C4-2B (cell line): Measurements from ENCODE around the gene TUBA1A.

Experiments
- H3K27ac ChIP-seq: fragments of 450-650 bp; 2 replicates; pipeline ENCODE4 v1.5.1; 2017
- ZFX ChIP-seq: fragments of 450-650 bp; IDR thresholded peaks from 2 replicates; pipeline ENCODE4 v1.6.1; 2017
- TF ChIP-seq, protein P1 (sequence below): fragments of 450-650 bp; conservative IDR thresholded peaks from 2 replicates; pipeline ENCODE4 v1.5.1; 2017; ENCODE audit warnings: mild to moderate bottlenecking

The TUBA1A gene

GRCh38 chr12:49160399-49160798, 28.5 kb downstream of the TUBA1A start:
- TF ChIP-seq, protein P1, sequence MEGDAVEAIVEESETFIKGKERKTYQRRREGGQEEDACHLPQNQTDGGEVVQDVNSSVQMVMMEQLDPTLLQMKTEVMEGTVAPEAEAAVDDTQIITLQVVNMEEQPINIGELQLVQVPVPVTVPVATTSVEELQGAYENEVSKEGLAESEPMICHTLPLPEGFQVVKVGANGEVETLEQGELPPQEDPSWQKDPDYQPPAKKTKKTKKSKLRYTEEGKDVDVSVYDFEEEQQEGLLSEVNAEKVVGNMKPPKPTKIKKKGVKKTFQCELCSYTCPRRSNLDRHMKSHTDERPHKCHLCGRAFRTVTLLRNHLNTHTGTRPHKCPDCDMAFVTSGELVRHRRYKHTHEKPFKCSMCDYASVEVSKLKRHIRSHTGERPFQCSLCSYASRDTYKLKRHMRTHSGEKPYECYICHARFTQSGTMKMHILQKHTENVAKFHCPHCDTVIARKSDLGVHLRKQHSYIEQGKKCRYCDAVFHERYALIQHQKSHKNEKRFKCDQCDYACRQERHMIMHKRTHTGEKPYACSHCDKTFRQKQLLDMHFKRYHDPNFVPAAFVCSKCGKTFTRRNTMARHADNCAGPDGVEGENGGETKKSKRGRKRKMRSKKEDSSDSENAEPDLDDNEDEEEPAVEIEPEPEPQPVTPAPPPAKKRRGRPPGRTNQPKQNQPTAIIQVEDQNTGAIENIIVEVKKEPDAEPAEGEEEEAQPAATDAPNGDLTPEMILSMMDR: no peak
- no peak for TF ChIP-seq ZFX
- no peak overlapping the region for H3K27ac ChIP-seq

- H3K27ac ChIP-seq: no peak overlapping the region
- no peak for TF ChIP-seq ZFX
- TF ChIP-seq, protein P1: no peak
Measured at GRCh38 chr12:49154221-49154620, 34.7 kb downstream of the TUBA1A start.

DNA sequence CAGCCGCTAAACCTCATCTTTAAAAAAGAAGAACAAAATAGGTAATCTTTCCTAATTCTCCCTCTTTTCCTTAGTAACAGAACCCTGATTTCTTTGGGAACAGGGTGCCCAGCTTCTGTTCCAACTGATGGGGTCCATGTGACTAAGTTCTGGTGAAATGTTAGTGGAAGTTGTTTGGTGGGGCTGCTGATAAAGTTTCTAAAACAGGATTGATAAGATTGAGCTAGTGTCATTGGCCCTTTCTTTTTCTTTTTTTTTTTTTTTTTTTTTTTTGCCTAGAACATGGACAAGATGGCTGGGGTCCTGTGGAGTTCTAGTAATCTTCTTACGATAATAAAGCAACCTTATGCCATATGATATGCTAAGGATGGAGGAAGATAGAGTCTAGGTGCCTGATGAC, 41.5 kb downstream of the TUBA1A start:
- TF ChIP-seq, protein P1: no peak
- no peak for TF ChIP-seq ZFX
- no peak overlapping the region for H3K27ac ChIP-seq

DNA sequence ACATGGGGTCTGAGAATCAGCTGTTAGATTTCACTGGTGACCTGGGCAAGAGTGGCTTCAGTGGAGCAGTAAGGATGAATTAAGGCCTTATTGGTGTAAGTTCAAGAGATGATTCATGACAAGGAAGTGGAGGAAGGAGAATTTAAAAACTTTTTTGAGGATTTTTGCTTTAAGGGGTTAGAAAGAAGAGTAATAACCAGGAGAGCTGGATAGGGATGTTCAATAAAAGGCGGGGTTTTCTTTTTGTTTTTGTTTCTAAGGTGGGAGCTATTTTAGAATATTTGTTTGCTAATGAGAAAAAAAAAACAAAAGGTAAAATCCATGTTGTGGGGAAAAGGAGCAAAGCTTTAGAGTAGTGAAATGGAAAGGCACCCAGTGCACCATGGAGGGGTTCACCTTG, 42.5 kb downstream of the TUBA1A start:
- H3K27ac ChIP-seq: no peak overlapping the region
- no peak for TF ChIP-seq ZFX
- TF ChIP-seq, protein P1: no peak

- no peak for TF ChIP-seq ZFX
- TF ChIP-seq, protein P1: no peak
- no peak overlapping the region for H3K27ac ChIP-seq
Measured at GRCh38 chr12:49144384-49144783, 44.5 kb downstream of the TUBA1A start.

DNA sequence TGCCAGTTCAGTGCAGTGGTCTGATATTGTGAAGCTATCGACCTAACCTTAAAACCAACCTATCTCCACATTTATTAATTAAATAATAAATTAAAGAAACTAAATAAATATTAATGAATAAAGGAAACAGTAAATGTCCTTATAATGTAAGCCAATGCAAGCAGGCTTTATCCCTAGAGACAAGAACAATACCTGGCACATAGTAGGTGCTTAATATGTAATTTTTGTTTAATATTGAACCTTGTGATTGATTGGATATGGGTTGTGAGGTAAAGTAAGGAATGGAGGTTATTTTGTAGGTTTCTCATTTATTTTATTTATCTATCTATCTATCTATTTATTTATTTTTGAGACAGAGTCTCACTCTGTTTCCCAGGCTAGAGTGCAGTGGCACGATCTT, 49.9 kb downstream of the TUBA1A start:
- TF ChIP-seq, protein P1: no peak
- no peak for TF ChIP-seq ZFX

GRCh38 chr12:49138587-49138986, 50.3 kb downstream of the TUBA1A start:
- TF ChIP-seq ZFX: no peak
- TF ChIP-seq, protein P1: no peak
- H3K27ac ChIP-seq: no peak overlapping the region

More for the DNA sequence above, 49.9 kb downstream of the TUBA1A start:
- H3K27ac ChIP-seq: no peak overlapping the region
